ENCODE measurements around the gene NOL3. TPM values are rescaled to one million over a fixed set of nuclear protein-coding genes. Genes with fewer than 3 reads are reported as not detected.

The NOL3 gene
- total and polyA plus RNA-seq, 2 of the 13 experiments (the other 11 are each of a cell fraction or from before 2014, with no cell fraction given), result 5.7 to 20.5 TPM

DNA sequence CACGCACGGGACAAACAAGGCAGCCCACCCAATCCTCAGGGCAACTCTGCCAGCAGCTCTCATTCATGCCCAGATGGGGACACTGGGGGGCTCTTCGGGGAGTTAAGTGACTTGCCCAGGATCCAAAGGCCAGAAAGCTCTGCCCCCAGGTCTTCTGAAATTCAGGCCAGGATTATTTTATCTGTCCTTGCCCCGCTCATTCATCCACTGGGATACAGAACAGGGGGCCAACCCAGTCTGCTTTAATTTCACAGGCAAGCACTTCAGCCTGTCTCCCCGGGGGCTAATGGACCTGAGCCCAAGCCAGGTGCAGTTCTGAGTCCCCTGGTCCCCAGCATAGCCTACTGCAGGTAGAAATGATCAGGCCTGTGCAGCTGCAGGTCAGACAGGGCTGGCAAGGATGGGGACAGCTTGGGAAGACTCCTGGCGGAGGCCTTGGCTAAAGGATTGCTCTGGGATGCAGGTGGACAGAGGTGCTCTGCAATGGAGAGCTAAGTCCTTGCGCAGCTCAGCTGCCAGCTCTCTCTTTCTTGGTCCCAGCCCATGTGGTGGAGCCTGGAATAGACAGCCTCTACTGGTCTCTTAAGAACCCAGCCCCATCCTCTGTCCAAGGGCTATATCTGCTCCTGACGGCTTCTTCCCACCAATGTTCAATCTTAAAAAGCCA lies 18.8 kb upstream of the NOL3 start (continued):
- TF ChIP-seq, protein P1, sequence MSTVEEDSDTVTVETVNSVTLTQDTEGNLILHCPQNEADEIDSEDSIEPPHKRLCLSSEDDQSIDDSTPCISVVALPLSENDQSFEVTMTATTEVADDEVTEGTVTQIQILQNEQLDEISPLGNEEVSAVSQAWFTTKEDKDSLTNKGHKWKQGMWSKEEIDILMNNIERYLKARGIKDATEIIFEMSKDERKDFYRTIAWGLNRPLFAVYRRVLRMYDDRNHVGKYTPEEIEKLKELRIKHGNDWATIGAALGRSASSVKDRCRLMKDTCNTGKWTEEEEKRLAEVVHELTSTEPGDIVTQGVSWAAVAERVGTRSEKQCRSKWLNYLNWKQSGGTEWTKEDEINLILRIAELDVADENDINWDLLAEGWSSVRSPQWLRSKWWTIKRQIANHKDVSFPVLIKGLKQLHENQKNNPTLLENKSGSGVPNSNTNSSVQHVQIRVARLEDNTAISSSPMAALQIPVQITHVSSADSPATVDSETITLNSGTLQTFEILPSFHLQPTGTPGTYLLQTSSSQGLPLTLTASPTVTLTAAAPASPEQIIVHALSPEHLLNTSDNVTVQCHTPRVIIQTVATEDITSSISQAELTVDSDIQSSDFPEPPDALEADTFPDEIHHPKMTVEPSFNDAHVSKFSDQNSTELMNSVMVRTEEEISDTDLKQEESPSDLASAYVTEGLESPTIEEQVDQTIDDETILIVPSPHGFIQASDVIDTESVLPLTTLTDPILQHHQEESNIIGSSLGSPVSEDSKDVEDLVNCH (CRISPR knock-in tag; IDR thresholded peaks at IDR 0.05), result 0 out of 2 replicates have a peak, but pooled peaks have one; percentile 46
- TF ChIP-seq CEBPG (CRISPR knock-in tag; IDR thresholded peaks at IDR 0.05), result no peak
- no peak for TF ChIP-seq FOSL2 (CRISPR knock-in tag; IDR thresholded peaks at IDR 0.05)
- TF ChIP-seq HMGA1 (CRISPR knock-in tag; conservative IDR thresholded peaks at IDR 0.05), result no peak
- TF ChIP-seq, protein P2, sequence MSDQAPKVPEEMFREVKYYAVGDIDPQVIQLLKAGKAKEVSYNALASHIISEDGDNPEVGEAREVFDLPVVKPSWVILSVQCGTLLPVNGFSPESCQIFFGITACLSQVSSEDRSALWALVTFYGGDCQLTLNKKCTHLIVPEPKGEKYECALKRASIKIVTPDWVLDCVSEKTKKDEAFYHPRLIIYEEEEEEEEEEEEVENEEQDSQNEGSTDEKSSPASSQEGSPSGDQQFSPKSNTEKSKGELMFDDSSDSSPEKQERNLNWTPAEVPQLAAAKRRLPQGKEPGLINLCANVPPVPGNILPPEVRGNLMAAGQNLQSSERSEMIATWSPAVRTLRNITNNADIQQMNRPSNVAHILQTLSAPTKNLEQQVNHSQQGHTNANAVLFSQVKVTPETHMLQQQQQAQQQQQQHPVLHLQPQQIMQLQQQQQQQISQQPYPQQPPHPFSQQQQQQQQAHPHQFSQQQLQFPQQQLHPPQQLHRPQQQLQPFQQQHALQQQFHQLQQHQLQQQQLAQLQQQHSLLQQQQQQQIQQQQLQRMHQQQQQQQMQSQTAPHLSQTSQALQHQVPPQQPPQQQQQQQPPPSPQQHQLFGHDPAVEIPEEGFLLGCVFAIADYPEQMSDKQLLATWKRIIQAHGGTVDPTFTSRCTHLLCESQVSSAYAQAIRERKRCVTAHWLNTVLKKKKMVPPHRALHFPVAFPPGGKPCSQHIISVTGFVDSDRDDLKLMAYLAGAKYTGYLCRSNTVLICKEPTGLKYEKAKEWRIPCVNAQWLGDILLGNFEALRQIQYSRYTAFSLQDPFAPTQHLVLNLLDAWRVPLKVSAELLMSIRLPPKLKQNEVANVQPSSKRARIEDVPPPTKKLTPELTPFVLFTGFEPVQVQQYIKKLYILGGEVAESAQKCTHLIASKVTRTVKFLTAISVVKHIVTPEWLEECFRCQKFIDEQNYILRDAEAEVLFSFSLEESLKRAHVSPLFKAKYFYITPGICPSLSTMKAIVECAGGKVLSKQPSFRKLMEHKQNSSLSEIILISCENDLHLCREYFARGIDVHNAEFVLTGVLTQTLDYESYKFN (CRISPR knock-in tag; conservative IDR thresholded peaks at IDR 0.05), result no peak
